Peyer's patch (tissue), 4 donors: Measurements from ENCODE around the gene MIA. TPM values are rescaled to one million over a fixed set of nuclear protein-coding genes. Genes with fewer than 3 reads are reported as not detected.

ENCODE experiments used
- DNase-seq, 3 donors: peaks; one replicate each; pipeline ENCODE4 v3.0.0-alpha.2; 2017 to 2019
- H3K27ac ChIP-seq, 4 donors: fragments of 200-600 bp; sonication (generic); one replicate each; pipeline ENCODE4 v1.5.1; 2016 to 2019
- H3K27me3 ChIP-seq, 2 donors: fragments of 200-600 bp; sonication (generic); one replicate each; pipeline ENCODE4 v1.5.1; 2019
- H3K36me3 ChIP-seq, 3 donors: fragments of 200-600 bp; sonication (generic); one replicate each; pipeline ENCODE4 v1.5.1; 2016 to 2019
- H3K4me1 ChIP-seq, 4 donors: fragments of 200-600 bp; sonication (generic); one replicate each; pipeline ENCODE4 v1.5.1; 2016 to 2019
- H3K4me3 ChIP-seq, 4 donors: fragments of 200-600 bp; sonication (generic); 1 replicate in 3 of 4; 2 replicates in 1 of 4; pipeline ENCODE4 v1.5.1; 2016 to 2019; ENCODE audit warnings: mild to moderate bottlenecking in 1 of 4
- H3K9me3 ChIP-seq, 4 donors: fragments of 200-600 bp; sonication (generic); one replicate each; pipeline ENCODE4 v1.5.1; 2016 to 2019; ENCODE audit warnings: mild to moderate bottlenecking in 1 of 4
- POLR2A ChIP-seq, 2 donors: fragments of 450-650 bp; IDR thresholded peaks; one replicate each; pipeline ENCODE4 v1.5.1; 2017; ENCODE audit warnings: antibody characterized with exemption in 2 of 2, mild to moderate bottlenecking in 2 of 2, moderate library complexity in 2 of 2
- total RNA-seq, 4 donors: library from RNA; depleted of rRNA; stranded (reverse); fragments of >200 nt; gene quantifications; one replicate each; pipeline ENCODE4 v1.1.0, GENCODE V29; 2016
- TF ChIP-seq, protein P1 (sequence below), 6 experiments: fragments of 450-650 bp in 4 of 6; fragments of 200-600 bp in 2 of 6; sonication (generic) in 1 of 6; IDR thresholded peaks; one replicate each; pipeline ENCODE4 v1.5.1; 2017 to 2019; ENCODE audit warnings: antibody characterized with exemption in 6 of 6, mild to moderate bottlenecking in 3 of 6, moderate library complexity in 1 of 6

Gene MIA
- total RNA-seq, 4 donors from 2014 or later = 4.0 TPM; not detected in 3

DNA sequence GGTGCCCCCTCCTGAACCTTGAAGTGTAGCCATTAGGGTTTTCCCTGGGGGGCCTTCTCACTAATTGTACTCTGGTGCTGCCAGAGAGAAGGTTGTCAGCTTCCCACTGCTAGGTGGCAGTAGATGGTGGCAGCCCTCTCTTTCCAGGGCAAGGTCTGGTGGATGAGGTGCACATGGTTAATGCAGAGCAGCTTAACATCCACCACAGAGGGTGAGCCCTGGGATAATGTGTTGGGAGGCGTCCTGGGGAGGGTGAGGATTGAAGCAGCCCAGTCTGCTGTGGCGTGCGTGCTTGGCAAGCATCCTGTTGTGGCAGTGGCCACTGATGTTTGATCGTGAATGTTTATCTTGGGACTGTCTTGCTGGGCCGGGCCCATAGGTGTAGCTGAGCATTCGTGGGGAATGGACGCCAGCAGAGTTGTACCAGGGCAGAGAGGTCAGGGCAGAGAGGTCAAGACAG lies 29.5 kb downstream of the MIA start:
- Histone ChIP-seq H3K4me1 (peaks cover 31 to 92% (median 67%) of the 10 kb centered on the region in 4 donors), H3K36me3 (peaks cover 0 to 34% (median 0%) of the 10 kb centered on the region in 3 donors), H3K27ac (peak overlapping the region; percentile 70 to 98 (median 78)), H3K9me3 (no peaks in the 10 kb centered on the region), H3K27me3 (no peaks in the 10 kb centered on the region), H3K4me3 (no peak overlapping the region)
- no peak for TF ChIP-seq POLR2A (IDR thresholded peaks at IDR 0.05)
- TF ChIP-seq, protein P1, sequence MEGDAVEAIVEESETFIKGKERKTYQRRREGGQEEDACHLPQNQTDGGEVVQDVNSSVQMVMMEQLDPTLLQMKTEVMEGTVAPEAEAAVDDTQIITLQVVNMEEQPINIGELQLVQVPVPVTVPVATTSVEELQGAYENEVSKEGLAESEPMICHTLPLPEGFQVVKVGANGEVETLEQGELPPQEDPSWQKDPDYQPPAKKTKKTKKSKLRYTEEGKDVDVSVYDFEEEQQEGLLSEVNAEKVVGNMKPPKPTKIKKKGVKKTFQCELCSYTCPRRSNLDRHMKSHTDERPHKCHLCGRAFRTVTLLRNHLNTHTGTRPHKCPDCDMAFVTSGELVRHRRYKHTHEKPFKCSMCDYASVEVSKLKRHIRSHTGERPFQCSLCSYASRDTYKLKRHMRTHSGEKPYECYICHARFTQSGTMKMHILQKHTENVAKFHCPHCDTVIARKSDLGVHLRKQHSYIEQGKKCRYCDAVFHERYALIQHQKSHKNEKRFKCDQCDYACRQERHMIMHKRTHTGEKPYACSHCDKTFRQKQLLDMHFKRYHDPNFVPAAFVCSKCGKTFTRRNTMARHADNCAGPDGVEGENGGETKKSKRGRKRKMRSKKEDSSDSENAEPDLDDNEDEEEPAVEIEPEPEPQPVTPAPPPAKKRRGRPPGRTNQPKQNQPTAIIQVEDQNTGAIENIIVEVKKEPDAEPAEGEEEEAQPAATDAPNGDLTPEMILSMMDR (IDR thresholded peaks at IDR 0.05) = peak in 1 of 6 experiments; percentile 16
- no peak for DNase-seq

DNA sequence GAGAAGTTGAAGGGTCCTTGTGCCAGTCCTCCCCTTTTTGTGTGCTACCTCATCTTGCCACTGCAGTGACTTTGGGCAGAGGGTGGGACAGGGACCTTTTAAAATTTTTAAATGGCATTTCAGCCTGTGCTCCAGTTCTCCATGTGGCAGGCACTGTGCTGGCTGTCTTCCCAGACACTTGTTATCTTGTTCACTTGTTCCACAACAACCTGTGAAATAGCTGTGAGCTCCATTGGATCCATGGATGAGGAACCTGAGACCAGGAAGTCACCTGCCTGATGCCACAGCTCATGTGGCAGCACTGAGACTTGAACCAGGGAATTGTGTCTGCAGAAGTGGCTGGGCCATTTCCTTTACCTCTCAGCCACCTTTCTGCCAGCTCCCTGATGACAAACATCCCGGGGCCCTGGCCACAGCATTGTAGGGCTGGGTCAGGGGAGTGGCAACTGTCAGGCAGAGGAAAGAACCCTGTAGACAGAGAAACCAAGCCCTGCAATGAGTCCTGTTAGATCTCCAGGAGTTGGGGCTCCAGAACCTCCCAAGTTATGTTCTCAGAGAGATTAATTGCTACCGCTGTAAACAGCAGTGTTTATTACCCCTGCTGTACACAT lies 30.0 kb downstream of the MIA start:
- no peak for DNase-seq
- Histone ChIP-seq H3K4me3 (no peak overlapping the region), H3K9me3 (no peaks in the 10 kb centered on the region), H3K27me3 (no peaks in the 10 kb centered on the region), H3K4me1 (peaks cover 29 to 94% (median 62%) of the 10 kb centered on the region in 4 donors), H3K27ac (peak overlapping the region; percentile 59 to 98 (median 74)), H3K36me3 (peaks cover 0 to 32% (median 0%) of the 10 kb centered on the region in 3 donors)
- TF ChIP-seq, protein P1 (IDR thresholded peaks at IDR 0.05) = no peak
- TF ChIP-seq POLR2A (IDR thresholded peaks at IDR 0.05) = no peak

DNA sequence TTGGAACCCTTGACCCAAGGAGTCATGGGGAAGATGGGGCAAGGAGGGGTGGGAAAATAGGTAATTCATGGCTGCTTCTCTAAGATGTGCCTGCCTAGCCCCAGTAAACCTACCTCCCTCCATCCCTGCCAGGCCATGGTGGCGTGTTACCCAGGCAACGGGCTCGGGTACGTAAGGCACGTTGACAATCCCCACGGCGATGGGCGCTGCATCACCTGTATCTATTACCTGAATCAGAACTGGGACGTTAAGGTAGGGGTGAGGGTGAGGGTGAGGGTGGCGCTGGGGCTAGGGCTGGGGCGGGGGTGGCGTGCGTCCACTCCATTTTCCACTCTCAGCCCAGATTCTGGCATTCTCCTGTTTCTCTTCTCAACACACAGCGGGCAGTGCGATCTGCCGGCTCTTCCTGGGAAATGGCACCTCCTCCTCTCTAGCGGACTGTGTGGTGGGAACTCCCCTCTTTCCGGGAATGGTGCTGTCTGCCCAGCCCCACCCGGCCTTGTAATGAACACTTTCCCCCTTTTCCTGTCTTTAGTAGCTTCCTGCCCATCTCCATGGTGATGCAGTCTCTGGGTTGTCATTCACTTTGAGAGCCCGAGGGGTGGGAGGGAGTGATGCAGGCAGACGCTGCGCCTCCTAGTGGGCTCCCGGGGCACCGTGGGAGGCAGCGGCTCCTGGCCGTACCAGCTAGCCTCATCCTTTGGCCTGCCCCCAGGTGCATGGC lies 31.3 kb downstream of the MIA start:
- peak overlapping the region; percentile 59 to 98 (median 74) for H3K27ac ChIP-seq
- TF ChIP-seq, protein P1 (IDR thresholded peaks at IDR 0.05) = peak; percentile 59 to 83 (median 76)
- no peak for TF ChIP-seq POLR2A (IDR thresholded peaks at IDR 0.05)
- DNase-seq = peak; percentile 70 to 87 (median 81)
- no peaks in the 10 kb centered on the region for H3K9me3 ChIP-seq
- H3K36me3 ChIP-seq = peaks cover 0 to 22% (median 0%) of the 10 kb centered on the region in 3 donors
- H3K4me1 ChIP-seq = peaks cover 19 to 88% (median 52%) of the 10 kb centered on the region in 4 donors
- peak overlapping the region in 2 of 4 donors; percentile 1 to 9 for H3K4me3 ChIP-seq
- H3K27me3 ChIP-seq = no peaks in the 10 kb centered on the region

DNA sequence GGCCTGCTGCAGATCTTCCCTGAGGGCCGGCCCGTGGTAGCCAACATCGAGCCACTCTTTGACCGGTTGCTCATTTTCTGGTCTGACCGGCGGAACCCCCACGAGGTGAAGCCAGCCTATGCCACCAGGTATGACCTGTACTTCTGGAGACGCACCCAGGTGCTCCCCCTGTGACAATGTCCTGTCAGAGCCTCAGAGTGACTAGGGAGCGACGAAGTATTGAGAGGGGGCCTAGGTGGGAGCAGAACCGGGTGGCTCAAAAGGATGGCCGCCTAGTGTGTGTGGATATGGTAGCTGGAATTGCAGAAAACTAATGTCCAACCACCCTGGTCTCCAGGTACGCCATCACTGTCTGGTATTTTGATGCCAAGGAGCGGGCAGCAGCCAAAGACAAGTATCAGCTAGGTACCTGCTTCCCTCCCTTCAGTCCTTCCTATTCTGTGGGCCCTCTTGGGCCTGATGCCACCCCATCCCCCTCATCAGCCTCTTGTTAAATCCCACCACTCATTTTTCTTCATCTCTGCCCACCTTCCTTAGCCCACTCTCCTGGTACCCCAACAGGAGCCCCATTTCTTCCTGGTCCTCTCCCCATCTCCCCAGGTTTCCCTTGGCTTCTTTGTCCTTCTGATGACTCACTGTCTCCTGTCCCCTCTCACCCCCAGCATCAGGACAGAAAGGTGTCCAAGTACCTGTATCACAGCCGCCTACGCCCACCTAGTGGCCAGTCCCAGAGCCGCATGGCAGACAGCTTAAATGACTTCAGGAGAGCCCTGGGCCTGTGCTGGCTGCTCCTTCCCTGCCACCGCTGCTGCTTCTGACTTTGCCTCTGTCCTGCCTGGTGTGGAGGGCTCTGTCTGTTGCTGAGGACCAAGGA lies 32.1 kb downstream of the MIA start:
- no peaks in the 10 kb centered on the region for H3K9me3 ChIP-seq
- no peak for DNase-seq
- H3K27me3 ChIP-seq = no peaks in the 10 kb centered on the region
- peak overlapping the region in 2 of 4 donors; percentile 1 to 9 for H3K4me3 ChIP-seq
- H3K36me3 ChIP-seq = peaks cover 0 to 22% (median 0%) of the 10 kb centered on the region in 3 donors
- peaks cover 14 to 88% (median 48%) of the 10 kb centered on the region in 4 donors for H3K4me1 ChIP-seq
- peak overlapping the region; percentile 5 to 98 (median 74) for H3K27ac ChIP-seq
- TF ChIP-seq POLR2A (IDR thresholded peaks at IDR 0.05) = no peak
- TF ChIP-seq, protein P1 (IDR thresholded peaks at IDR 0.05) = peak in 3 of 6 experiments; percentile 33 to 41 (median 35)

DNA sequence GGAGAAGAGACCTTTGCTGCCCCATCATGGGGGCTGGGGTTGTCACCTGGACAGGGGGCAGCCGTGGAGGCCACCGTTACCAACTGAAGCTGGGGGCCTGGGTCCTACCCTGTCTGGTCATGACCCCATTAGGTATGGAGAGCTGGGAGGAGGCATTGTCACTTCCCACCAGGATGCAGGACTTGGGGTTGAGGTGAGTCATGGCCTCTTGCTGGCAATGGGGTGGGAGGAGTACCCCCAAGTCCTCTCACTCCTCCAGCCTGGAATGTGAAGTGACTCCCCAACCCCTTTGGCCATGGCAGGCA lies 32.7 kb downstream of the MIA start:
- no peaks in the 10 kb centered on the region for H3K27me3 ChIP-seq
- H3K36me3 ChIP-seq = peaks cover 0 to 22% (median 0%) of the 10 kb centered on the region in 3 donors
- no peaks in the 10 kb centered on the region for H3K9me3 ChIP-seq
- peaks cover 14 to 82% (median 43%) of the 10 kb centered on the region in 4 donors for H3K4me1 ChIP-seq
- H3K27ac ChIP-seq = peak overlapping the region in 2 of 4 donors; percentile 9 to 10
- TF ChIP-seq POLR2A (IDR thresholded peaks at IDR 0.05) = no peak
- TF ChIP-seq, protein P1 (IDR thresholded peaks at IDR 0.05) = no peak
- DNase-seq = no peak
- no peak overlapping the region for H3K4me3 ChIP-seq
